Testis (tissue), 2 donors: Measurements from ENCODE around the gene LRRC7.

Experiments
- CTCF ChIP-seq, 3 experiments: fragments of 450-650 bp in 2 of 3; fragments of 200-600 bp in 1 of 3; sonication (generic) in 1 of 3; IDR thresholded peaks; one replicate each; pipeline ENCODE4 v1.5.1; 2016 to 2019; ENCODE audit warnings: antibody characterized with exemption in 3 of 3, mild to moderate bottlenecking in 2 of 3, moderate library complexity in 1 of 3
- POLR2A ChIP-seq: fragments of 450-650 bp; IDR thresholded peaks from one replicate; pipeline ENCODE4 v1.6.1; 2017; ENCODE audit warnings: antibody characterized with exemption, mild to moderate bottlenecking, moderate library complexity

- no peak for TF ChIP-seq CTCF (IDR thresholded peaks at IDR 0.05)
- no peak for TF ChIP-seq POLR2A
Observed at GRCh38 chr1:69930396-69930795, 362.7 kb downstream of the LRRC7 start.
